GM12873 (cell line): ENCODE data around the gene BAHCC1.

Experiments
- CTCF ChIP-seq: IDR thresholded peaks from 2 replicates; pipeline ENCODE4 v1.5.1; 2012; ENCODE audit warnings: low read depth, mild to moderate bottlenecking, moderate library complexity, low read length, control low read depth; ENCODE audit not compliant: insufficient read depth; ENCODE audit errors: missing control alignments

The BAHCC1 gene

GRCh38 chr17:81381632-81382577 is 13.4 kb upstream of the BAHCC1 start:
- no peak for TF ChIP-seq CTCF

- TF ChIP-seq CTCF: no peak
Measured at GRCh38 chr17:81382851-81383250, 12.4 kb upstream of the BAHCC1 start.

- no peak for TF ChIP-seq CTCF
Measured at GRCh38 chr17:81383504-81384421, 11.5 kb upstream of the BAHCC1 start.

GRCh38 chr17:81384929-81385319 is 10.3 kb upstream of the BAHCC1 start:
- TF ChIP-seq CTCF: no peak

- no peak for TF ChIP-seq CTCF
Measured at GRCh38 chr17:81385320-81386111, 9.7 kb upstream of the BAHCC1 start.

- TF ChIP-seq CTCF: no peak
Measured at GRCh38 chr17:81386141-81386645, 9.1 kb upstream of the BAHCC1 start.
